Neural progenitor cell (in vitro differentiated cells): ENCODE results near the gene PRDM10. TPM values are rescaled to one million over a fixed set of nuclear protein-coding genes. Genes with fewer than 3 reads are reported as not detected.

Experiments
- DNase-seq: peaks from one replicate; pipeline ENCODE4 v3.0.0-alpha.2; 2016; ENCODE audit warnings: low spot score
- H2AFZ ChIP-seq: fragments of 200-600 bp; sonication (generic); replicated peaks from 2 replicates; pipeline ENCODE4 v1.6.1; 2016; ENCODE audit warnings: antibody characterized with exemption
- H3F3A ChIP-seq: fragments of 200-600 bp; sonication (generic); 2 replicates; pipeline ENCODE4 v1.6.1; 2016; ENCODE audit warnings: antibody characterized with exemption, low read depth
- H3K27ac ChIP-seq: fragments of 200-600 bp; sonication (generic); 2 replicates; pipeline ENCODE4 v1.5.1; 2016; ENCODE audit warnings: mild to moderate bottlenecking
- H3K27me3 ChIP-seq: fragments of 200-600 bp; sonication (generic); 2 replicates; pipeline ENCODE4 v1.6.1; 2016; ENCODE audit warnings: mild to moderate bottlenecking, moderate library complexity
- H3K36me3 ChIP-seq: fragments of 200-600 bp; sonication (generic); 2 replicates; pipeline ENCODE4 v1.5.1; 2016
- H3K4me1 ChIP-seq: fragments of 200-600 bp; sonication (generic); 2 replicates; pipeline ENCODE4 v1.6.1; 2016; ENCODE audit warnings: mixed run types
- H3K4me2 ChIP-seq: fragments of 200-600 bp; sonication (generic); 2 replicates; pipeline ENCODE4 v1.6.1; 2016
- H3K4me3 ChIP-seq: fragments of 200-600 bp; sonication (generic); 2 replicates; pipeline ENCODE4 v1.5.1; 2016
- H3K79me2 ChIP-seq: fragments of 200-600 bp; sonication (generic); 2 replicates; pipeline ENCODE4 v1.6.1; 2016; ENCODE audit warnings: low read depth
- H3K9ac ChIP-seq: fragments of 200-600 bp; sonication (generic); 2 replicates; pipeline ENCODE4 v1.6.1; 2016
- H3K9me3 ChIP-seq: fragments of 200-600 bp; sonication (generic); 2 replicates; pipeline ENCODE4 v1.5.1; 2016; ENCODE audit warnings: low read depth
- H4K20me1 ChIP-seq: fragments of 200-600 bp; sonication (generic); 2 replicates; pipeline ENCODE4 v1.6.1; 2016; ENCODE audit warnings: low read depth
- H3K27ac Mint-ChIP-seq: 3 replicates; pipeline ENCODE4 v1.8.0; 2021; ENCODE audit warnings: mixed read lengths
- H3K27me3 Mint-ChIP-seq: 2 replicates; pipeline ENCODE4 v1.8.0; 2022; ENCODE audit warnings: low read depth, mild to moderate bottlenecking, inconsistent platforms, moderate library complexity, mixed read lengths; ENCODE audit not compliant: insufficient read depth
- H3K36me3 Mint-ChIP-seq: 3 replicates; pipeline ENCODE4 v1.8.0; 2021; ENCODE audit warnings: mixed read lengths
- H3K4me1 Mint-ChIP-seq: 3 replicates; pipeline ENCODE4 v1.8.0; 2021; ENCODE audit warnings: mixed read lengths
- H3K4me3 Mint-ChIP-seq: 3 replicates; pipeline ENCODE4 v1.8.0; 2021; ENCODE audit warnings: mild to moderate bottlenecking, moderate library complexity, mixed read lengths
- H3K9me3 Mint-ChIP-seq: 3 replicates; pipeline ENCODE4 v1.8.0; 2020; ENCODE audit warnings: mixed read lengths
- CTCF ChIP-seq: fragments of 200-600 bp; sonication (generic); IDR thresholded peaks from 2 replicates; pipeline ENCODE4 v1.5.1; 2017; ENCODE audit warnings: antibody characterized with exemption, mild to moderate bottlenecking
- EZH2 ChIP-seq: fragments of 200-600 bp; sonication (generic); IDR thresholded peaks from 2 replicates; pipeline ENCODE4 v1.6.1; 2017; ENCODE audit warnings: antibody characterized with exemption, mild to moderate bottlenecking, moderate library complexity
- EZH2phosphoT487 ChIP-seq: fragments of 200-600 bp; sonication (generic); IDR thresholded peaks from 2 replicates; pipeline ENCODE4 v1.6.1; 2017; ENCODE audit warnings: antibody characterized with exemption
- total RNA-seq: library from RNA; depleted of rRNA; stranded (reverse); fragments of >200 nt; gene quantifications from 2 replicates; pipeline ENCODE4 v1.2.3, GENCODE V29; 2015; ENCODE audit warnings: low replicate concordance

PRDM10 gene
- total RNA-seq, 1 donor from 2014 or later: 16.3 TPM

- Histone ChIP-seq H3K36me3 (peaks cover 7% of the 10 kb centered on the region), H4K20me1 (no peaks in the 10 kb centered on the region), H3K79me2 (no peaks in the 10 kb centered on the region), H3K9ac (no peak overlapping the region), H3F3A (no peaks in the 10 kb centered on the region), H2AFZ (no peak overlapping the region), H3K27me3 (no peaks in the 10 kb centered on the region), H3K4me1 (no peaks in the 10 kb centered on the region), H3K27ac (no peak overlapping the region), H3K9me3 (no peaks in the 10 kb centered on the region), H3K4me3 (no peak overlapping the region), H3K4me2 (no peak overlapping the region)
- no peaks in the 10 kb centered on the region for H3K9me3 Mint-ChIP-seq
- no peak overlapping the region for H3K4me3 Mint-ChIP-seq
- H3K27me3 Mint-ChIP-seq: no peaks in the 10 kb centered on the region
- H3K36me3 Mint-ChIP-seq: peaks cover 2% of the 10 kb centered on the region
- no peak for DNase-seq
- TF ChIP-seq EZH2phosphoT487 (no peak), CTCF (no peak)
- peaks cover 27% of the 10 kb centered on the region for H3K4me1 Mint-ChIP-seq
- H3K27ac Mint-ChIP-seq: no peak overlapping the region
Observed at GRCh38 chr11:129951866-129952262, 50.8 kb downstream of the PRDM10 start.

- no peaks in the 10 kb centered on the region for H3K9me3 Mint-ChIP-seq
- no peaks in the 10 kb centered on the region for H3F3A ChIP-seq
- no peaks in the 10 kb centered on the region for H3K9me3 ChIP-seq
- no peak overlapping the region for H3K4me3 ChIP-seq
- no peak overlapping the region for H3K4me3 Mint-ChIP-seq
- H4K20me1 ChIP-seq: no peaks in the 10 kb centered on the region
- H3K27ac Mint-ChIP-seq: no peak overlapping the region
- H3K79me2 ChIP-seq: no peaks in the 10 kb centered on the region
- H3K4me1 Mint-ChIP-seq: peaks cover 27% of the 10 kb centered on the region
- H3K36me3 ChIP-seq: peaks cover 7% of the 10 kb centered on the region
- no peak overlapping the region for H3K27ac ChIP-seq
- no peak overlapping the region for H3K4me2 ChIP-seq
- no peak overlapping the region for H2AFZ ChIP-seq
- no peaks in the 10 kb centered on the region for H3K4me1 ChIP-seq
- H3K9ac ChIP-seq: no peak overlapping the region
- H3K27me3 ChIP-seq: no peaks in the 10 kb centered on the region
- no peaks in the 10 kb centered on the region for H3K27me3 Mint-ChIP-seq
- H3K36me3 Mint-ChIP-seq: peaks cover 4% of the 10 kb centered on the region
- no peak for DNase-seq
- TF ChIP-seq CTCF (no peak), EZH2phosphoT487 (no peak), EZH2 (no peak)
Observed at GRCh38 chr11:129951201-129951865, 51.3 kb downstream of the PRDM10 start.

GRCh38 chr11:129950101-129951091 is 52.2 kb downstream of the PRDM10 start:
- Histone ChIP-seq H3K36me3 (peaks cover 7% of the 10 kb centered on the region), H3K9ac (no peak overlapping the region), H3K79me2 (no peaks in the 10 kb centered on the region), H3K4me1 (no peaks in the 10 kb centered on the region), H3F3A (no peaks in the 10 kb centered on the region), H3K4me2 (no peak overlapping the region), H3K9me3 (no peaks in the 10 kb centered on the region), H3K4me3 (no peak overlapping the region), H3K27ac (no peak overlapping the region), H3K27me3 (no peaks in the 10 kb centered on the region), H2AFZ (no peak overlapping the region), H4K20me1 (no peaks in the 10 kb centered on the region)
- H3K36me3 Mint-ChIP-seq: peaks cover 10% of the 10 kb centered on the region
- peaks cover 27% of the 10 kb centered on the region for H3K4me1 Mint-ChIP-seq
- H3K27me3 Mint-ChIP-seq: no peaks in the 10 kb centered on the region
- peak; percentile 6 for DNase-seq
- no peaks in the 10 kb centered on the region for H3K9me3 Mint-ChIP-seq
- TF ChIP-seq EZH2 (no peak), CTCF (no peak), EZH2phosphoT487 (no peak)
- H3K27ac Mint-ChIP-seq: no peak overlapping the region
- H3K4me3 Mint-ChIP-seq: no peak overlapping the region
